ENCODE data around the gene GLB1L2. TPM values are rescaled to one million over a fixed set of nuclear protein-coding genes. Genes with fewer than 3 reads are reported as not detected.
A peak's percentile ranks its signal among the peaks of the same experiment; 100 is the strongest.
"Not testable (repeated sequence)": the region's sequence is repeated elsewhere in the genome, so short reads cannot be mapped to it uniquely, and the experiment has no call there.

GLB1L2 gene
- 1 to 10 TPM; 8.6 to 9.5 TPM for total RNA-seq
- polyA plus RNA-seq: 0.70 TPM

GRCh38 chr11:134331354-134332188, at the start of gene GLB1L2:
GLB1L2 (plus strand) TSS chr11:134331988; CDS start chr11:134332062, 74 bp downstream.
- peak within 1 kb of the TSS; percentile 67 for H3K4me3 ChIP-seq (ENCODE audit: low read length)
- Mint-ChIP-seq H3K27ac (peak within 1 kb of the TSS in 7 of 8 donors; percentile 41 to 95 (median 83)), H3K27me3 (peaks cover 1 to 17% of the 10 kb centered on the region in 2 donors), H3K4me1 (peaks cover 13 to 23% (median 20%) of the 10 kb centered on the region in 3 donors), H3K4me3 (peak within 1 kb of the TSS; percentile 78 to 93 (median 87)), H3K9me3 (no peaks in the 10 kb centered on the region), H3K36me3 (no peaks in the 10 kb centered on the region)
- no peaks in the 10 kb centered on the region for H3K9me3 ChIP-seq (ENCODE audit: low read length)
- no peak within 1 kb of the TSS for H3K27ac ChIP-seq (ENCODE audit: low read depth, low read length)
- CTCF ChIA-PET: interaction anchor here (1.1 to 2.7 kb wide), 2 partner anchors 54 to 70 kb away, joined by 4 to 9 read pairs; no protein-coding TSS in a partner anchor
- peaks cover 17% of the 10 kb centered on the region for H3K4me1 ChIP-seq (ENCODE audit: insufficient read depth, low read length)
- peak; percentile 74 to 84 (median 80) for DNase-seq
- no peaks in the 10 kb centered on the region for H3K27me3 ChIP-seq (ENCODE audit: insufficient read depth, low read length, poor library complexity, severe bottlenecking)
- H3K36me3 ChIP-seq (ENCODE audit: insufficient read depth, low read length): no peaks in the 10 kb centered on the region
- POLR2A ChIA-PET: no interaction called here

GRCh38 chr11:134282121-134283045, 49.4 kb upstream of the GLB1L2 start:
- H3K27me3 Mint-ChIP-seq: peaks cover 4 to 12% of the 10 kb centered on the region in 2 donors
- H3K9me3 Mint-ChIP-seq: peaks cover 0 to 4% (median 0%) of the 10 kb centered on the region in 5 donors
- Histone ChIP-seq H3K36me3 (ENCODE audit: insufficient read depth, low read length) (no peaks in the 10 kb centered on the region), H3K27ac (ENCODE audit: low read depth, low read length) (no peak overlapping the region), H3K4me3 (ENCODE audit: low read length) (no peak overlapping the region), H3K9me3 (ENCODE audit: low read length) (no peaks in the 10 kb centered on the region), H3K27me3 (ENCODE audit: insufficient read depth, low read length, poor library complexity, severe bottlenecking) (no peaks in the 10 kb centered on the region), H3K4me1 (ENCODE audit: insufficient read depth, low read length) (no peaks in the 10 kb centered on the region)
- no peak for DNase-seq
- no peaks in the 10 kb centered on the region for H3K36me3 Mint-ChIP-seq
- H3K27ac Mint-ChIP-seq: no peak overlapping the region
- CTCF ChIA-PET: no interaction called here
- no peak overlapping the region for H3K4me3 Mint-ChIP-seq
- H3K4me1 Mint-ChIP-seq: peaks cover 0 to under 1% (median under 1%) of the 10 kb centered on the region in 3 donors
- POLR2A ChIA-PET: interaction anchor here (0.7 kb wide), 1 partner anchor 38 kb away, joined by 4 read pairs; no protein-coding TSS in a partner anchor

GRCh38 chr11:134283461-134284230, 48.1 kb upstream of the GLB1L2 start:
- Histone ChIP-seq H3K27ac (ENCODE audit: low read depth, low read length) (no peak overlapping the region), H3K4me1 (ENCODE audit: insufficient read depth, low read length) (no peaks in the 10 kb centered on the region), H3K27me3 (ENCODE audit: insufficient read depth, low read length, poor library complexity, severe bottlenecking) (no peaks in the 10 kb centered on the region), H3K9me3 (ENCODE audit: low read length) (no peaks in the 10 kb centered on the region), H3K36me3 (ENCODE audit: insufficient read depth, low read length) (no peaks in the 10 kb centered on the region), H3K4me3 (ENCODE audit: low read length) (no peak overlapping the region)
- ChIA-PET POLR2A (no interaction called here), CTCF (no interaction called here)
- H3K27me3 Mint-ChIP-seq: peaks cover 2 to 11% of the 10 kb centered on the region in 2 donors
- no peaks in the 10 kb centered on the region for H3K4me1 Mint-ChIP-seq
- H3K9me3 Mint-ChIP-seq: peaks cover 0 to 1% (median 0%) of the 10 kb centered on the region in 5 donors
- H3K36me3 Mint-ChIP-seq: no peaks in the 10 kb centered on the region
- no peak overlapping the region for H3K4me3 Mint-ChIP-seq
- no peak for DNase-seq
- no peak overlapping the region for H3K27ac Mint-ChIP-seq

GRCh38 chr11:134284349-134284748, 47.4 kb upstream of the GLB1L2 start:
- H3K36me3 Mint-ChIP-seq; CTCF ChIA-PET; H3K9me3 Mint-ChIP-seq; H3K27me3 ChIP-seq (ENCODE audit: insufficient read depth, low read length, poor library complexity, severe bottlenecking); H3K4me3 Mint-ChIP-seq; H3K27ac ChIP-seq (ENCODE audit: low read depth, low read length); DNase-seq; H3K4me3 ChIP-seq (ENCODE audit: low read length); H3K36me3 ChIP-seq (ENCODE audit: insufficient read depth, low read length); H3K4me1 ChIP-seq (ENCODE audit: insufficient read depth, low read length); POLR2A ChIA-PET; H3K4me1 Mint-ChIP-seq; H3K9me3 ChIP-seq (ENCODE audit: low read length); H3K27ac Mint-ChIP-seq: not testable (repeated sequence)
- H3K27me3 Mint-ChIP-seq: peaks cover 0 to 11% of the 10 kb centered on the region in 2 donors

- Histone ChIP-seq H3K9me3 (ENCODE audit: low read length) (no peaks in the 10 kb centered on the region), H3K27ac (ENCODE audit: low read depth, low read length) (no peak overlapping the region), H3K4me3 (ENCODE audit: low read length) (no peak overlapping the region), H3K36me3 (ENCODE audit: insufficient read depth, low read length) (no peaks in the 10 kb centered on the region), H3K27me3 (ENCODE audit: insufficient read depth, low read length, poor library complexity, severe bottlenecking) (no peaks in the 10 kb centered on the region), H3K4me1 (ENCODE audit: insufficient read depth, low read length) (no peaks in the 10 kb centered on the region)
- no peak for DNase-seq
- Mint-ChIP-seq H3K4me1 (no peaks in the 10 kb centered on the region), H3K36me3 (no peaks in the 10 kb centered on the region), H3K4me3 (no peak overlapping the region), H3K9me3 (no peaks in the 10 kb centered on the region), H3K27ac (no peak overlapping the region), H3K27me3 (peaks cover 0 to 9% of the 10 kb centered on the region in 2 donors)
- ChIA-PET POLR2A (no interaction called here), CTCF (interaction anchor here (0.9 kb wide), 1 partner anchor 10 kb away, joined by 3 read pairs; no protein-coding TSS in a partner anchor)
Observed at GRCh38 chr11:134287561-134287960, 44.2 kb upstream of the GLB1L2 start.

GRCh38 chr11:134288486-134288885, 43.3 kb upstream of the GLB1L2 start:
- H3K27me3 Mint-ChIP-seq: peaks cover 0 to 9% of the 10 kb centered on the region in 2 donors
- H3K27me3 ChIP-seq (ENCODE audit: insufficient read depth, low read length, poor library complexity, severe bottlenecking): no peaks in the 10 kb centered on the region
- H3K27ac Mint-ChIP-seq: no peak overlapping the region
- H3K4me1 Mint-ChIP-seq: no peaks in the 10 kb centered on the region
- no peaks in the 10 kb centered on the region for H3K36me3 ChIP-seq (ENCODE audit: insufficient read depth, low read length)
- no peaks in the 10 kb centered on the region for H3K4me1 ChIP-seq (ENCODE audit: insufficient read depth, low read length)
- CTCF ChIA-PET: interaction anchor here (0.9 kb wide), 1 partner anchor 11 kb away, joined by 3 read pairs; no protein-coding TSS in a partner anchor
- DNase-seq: no peak
- H3K9me3 ChIP-seq (ENCODE audit: low read length): no peaks in the 10 kb centered on the region
- H3K9me3 Mint-ChIP-seq: no peaks in the 10 kb centered on the region
- H3K36me3 Mint-ChIP-seq: no peaks in the 10 kb centered on the region
- no peak overlapping the region for H3K4me3 Mint-ChIP-seq
- POLR2A ChIA-PET: no interaction called here
- H3K4me3 ChIP-seq (ENCODE audit: low read length): no peak overlapping the region
- H3K27ac ChIP-seq (ENCODE audit: low read depth, low read length): no peak overlapping the region

- Histone ChIP-seq H3K27ac (ENCODE audit: low read depth, low read length) (no peak overlapping the region), H3K27me3 (ENCODE audit: insufficient read depth, low read length, poor library complexity, severe bottlenecking) (no peaks in the 10 kb centered on the region), H3K4me1 (ENCODE audit: insufficient read depth, low read length) (no peaks in the 10 kb centered on the region), H3K4me3 (ENCODE audit: low read length) (no peak overlapping the region), H3K9me3 (ENCODE audit: low read length) (no peaks in the 10 kb centered on the region), H3K36me3 (ENCODE audit: insufficient read depth, low read length) (no peaks in the 10 kb centered on the region)
- POLR2A ChIA-PET: no interaction called here
- Mint-ChIP-seq H3K27me3 (peaks cover 0 to 12% of the 10 kb centered on the region in 2 donors), H3K9me3 (no peaks in the 10 kb centered on the region), H3K36me3 (no peaks in the 10 kb centered on the region), H3K27ac (no peak overlapping the region), H3K4me1 (no peaks in the 10 kb centered on the region), H3K4me3 (no peak overlapping the region)
- DNase-seq: no peak
- CTCF ChIA-PET: no interaction called here
Observed at GRCh38 chr11:134289167-134289566, 42.6 kb upstream of the GLB1L2 start.

Measured in CD8-positive, alpha-beta memory T cell (primary cell).